WTC11 (cell line): ENCODE results near the gene C19orf47. TPM values are rescaled to one million over a fixed set of nuclear protein-coding genes. Genes with fewer than 3 reads are reported as not detected.

ENCODE experiments used
- ATAC-seq: fragments of 200-7000 bp; cut with Tn5 transposase; 2 replicates; pipeline ENCODE4 v1.10.0; 2021; ENCODE audit warnings: mild to moderate bottlenecking, moderate library complexity
- CTCF ChIA-PET: fragments of 300-600 bp; sonication (Branson Sonifier 250); formaldehyde crosslinking; loops from one replicate; lab custom pipeline; 2021; ENCODE audit warnings: antibody characterized with exemption; lab: Charles Lee
- POLR2A ChIA-PET: fragments of 350-600 bp; sonication (Branson Sonifier 250); formaldehyde crosslinking; loops from one replicate; lab custom pipeline; 2021; ENCODE audit warnings: antibody characterized with exemption; lab: Charles Lee
- DNase-seq: peaks from one replicate; pipeline ENCODE4 v3.0.0; 2021; ENCODE audit warnings: low spot score
- H3K27ac Mint-ChIP-seq: 2 replicates; pipeline ENCODE4 v1.8.0; 2021; ENCODE audit warnings: mixed read lengths
- H3K27me3 Mint-ChIP-seq: 2 replicates; pipeline ENCODE4 v1.8.0; 2021; ENCODE audit warnings: low read depth, mild to moderate bottlenecking, moderate library complexity, mixed read lengths
- H3K36me3 Mint-ChIP-seq: 2 replicates; pipeline ENCODE4 v1.8.0; 2021; ENCODE audit warnings: mixed read lengths
- H3K4me1 Mint-ChIP-seq: 2 replicates; pipeline ENCODE4 v1.8.0; 2022; ENCODE audit warnings: mixed read lengths
- H3K4me3 Mint-ChIP-seq: 2 replicates; pipeline ENCODE4 v1.8.0; 2021; ENCODE audit warnings: mild to moderate bottlenecking, moderate library complexity, mixed read lengths
- H3K9me3 Mint-ChIP-seq: 2 replicates; pipeline ENCODE4 v1.8.0; 2021; ENCODE audit warnings: mixed read lengths
- ATF1 ChIP-seq: sonication (generic); formaldehyde crosslinking; IDR thresholded peaks from 2 replicates; pipeline ENCODE4 v1.8.1; 2023; ENCODE audit warnings: mild to moderate bottlenecking, moderate library complexity, missing genetic modification reagents
- FOXK1 ChIP-seq: sonication (generic); formaldehyde crosslinking; IDR thresholded peaks from 2 replicates; pipeline ENCODE4 v1.8.0; 2022; ENCODE audit warnings: mild to moderate bottlenecking, moderate library complexity, missing genetic modification reagents
- GABPB1 ChIP-seq: sonication (generic); formaldehyde crosslinking; IDR thresholded peaks from 2 replicates; pipeline ENCODE4 v1.8.1; 2023; ENCODE audit warnings: mild to moderate bottlenecking, missing genetic modification reagents
- SMAD3 ChIP-seq: sonication (generic); formaldehyde crosslinking; IDR thresholded peaks from 2 replicates; pipeline ENCODE4 v1.8.0; 2022; ENCODE audit warnings: missing genetic modification reagents, mild to moderate bottlenecking, borderline replicate concordance
- SOX15 ChIP-seq: fragments of 250-450 bp; sonication (Bioruptor Pico); IDR thresholded peaks from 2 replicates; pipeline ENCODE4 v1.9.0; 2021; ENCODE audit warnings: mild to moderate bottlenecking
- ZNF263 ChIP-seq: sonication (generic); formaldehyde crosslinking; IDR thresholded peaks from 2 replicates; pipeline ENCODE4 v1.8.1; 2022; ENCODE audit warnings: low read depth, mild to moderate bottlenecking, moderate library complexity, missing genetic modification reagents
- total RNA-seq: library from RNA; stranded (reverse); gene quantifications from 3 replicates; pipeline ENCODE4 v1.2.3, GENCODE V29; 2021
- TF ChIP-seq, protein P1 (sequence below): sonication (generic); formaldehyde crosslinking; IDR thresholded peaks from 2 replicates; pipeline ENCODE4 v1.8.1; 2022; ENCODE audit warnings: missing genetic modification reagents, borderline replicate concordance
- TF ChIP-seq, protein P2 (sequence below): sonication (generic); formaldehyde crosslinking; IDR thresholded peaks from 2 replicates; pipeline ENCODE4 v1.8.0; 2022; ENCODE audit warnings: missing genetic modification reagents
- TF ChIP-seq, protein P3 (sequence below): fragments of 250-450 bp; sonication (Bioruptor Pico); IDR thresholded peaks from 2 replicates; pipeline ENCODE4 v1.9.0; 2021; ENCODE audit warnings: mild to moderate bottlenecking
- TF ChIP-seq, protein P4 (sequence below): fragments of 250-450 bp; sonication (Bioruptor Pico); IDR thresholded peaks from 2 replicates; pipeline ENCODE4 v1.9.0; 2021; ENCODE audit warnings: mild to moderate bottlenecking, borderline replicate concordance
- TF ChIP-seq, protein P5 (sequence below): fragments of 250-450 bp; sonication (Bioruptor Pico); IDR thresholded peaks from 2 replicates; pipeline ENCODE4 v1.9.0; 2021; ENCODE audit warnings: moderate library complexity, mild to moderate bottlenecking, inconsistent platforms, borderline replicate concordance

Gene C19orf47
- total RNA-seq, 1 experiment from 2014 or later: 15.6 TPM

DNA sequence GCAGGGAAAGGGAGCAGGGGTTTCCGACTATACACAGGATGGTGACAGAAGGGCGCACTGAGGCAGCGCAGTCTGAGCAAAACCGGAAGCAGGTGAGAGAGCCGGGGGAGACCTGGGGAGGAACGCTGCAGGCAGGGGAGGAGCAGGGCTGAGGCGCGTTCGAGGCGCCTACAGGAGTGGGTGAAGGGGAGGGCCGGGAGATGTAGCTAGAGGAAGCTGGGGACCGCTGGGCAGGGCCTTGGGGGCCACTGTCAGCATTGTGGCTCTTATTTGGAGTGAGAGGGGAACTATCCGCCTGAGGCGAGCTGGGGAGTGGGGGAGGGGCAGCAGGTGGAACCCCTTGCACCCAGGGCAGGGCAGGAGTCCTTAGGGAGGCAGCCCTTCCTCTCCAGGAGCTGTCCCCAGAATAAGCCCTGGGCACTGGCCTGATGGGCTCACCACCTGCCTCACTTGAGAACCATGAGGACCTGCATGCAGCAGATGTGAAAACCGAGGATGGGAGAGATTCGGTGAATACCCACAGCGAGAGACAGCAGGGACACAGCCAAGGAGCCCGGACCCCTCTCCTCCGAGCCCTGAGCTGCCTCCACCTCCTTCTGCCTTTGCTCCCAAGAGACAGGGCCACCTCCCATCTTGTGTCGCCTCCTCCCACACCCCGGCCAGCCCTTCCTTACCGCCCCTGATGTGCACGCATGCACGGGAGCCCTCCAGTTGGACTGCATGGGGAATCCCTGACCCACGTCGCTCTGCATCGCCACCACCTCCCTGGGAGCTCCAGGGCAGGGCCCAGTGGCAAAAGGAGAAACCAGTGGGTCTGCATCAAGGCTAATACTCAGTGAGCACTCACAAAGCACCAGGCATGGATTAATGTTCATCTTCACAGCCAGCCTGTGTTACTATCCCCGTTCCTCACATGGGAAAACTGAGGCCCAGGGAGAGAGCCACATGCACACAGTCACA, 73.3 kb downstream of the C19orf47 start:
- Mint-ChIP-seq H3K4me1 (peaks cover 22% of the 10 kb centered on the region), H3K27me3 (no peaks in the 10 kb centered on the region), H3K9me3 (no peaks in the 10 kb centered on the region), H3K36me3 (no peaks in the 10 kb centered on the region), H3K4me3 (no peak overlapping the region), H3K27ac (peak overlapping the region; percentile 94)
- DNase-seq (no peak), ATAC-seq (no peak; the same call in none of the 2 replicates)
- CTCF ChIA-PET: interaction anchor here (0.6 to 1.7 kb wide), 6 partner anchors 8 to 189 kb away, joined by 3 to 5 read pairs (median 4); partner anchors contain the start of gene TTC9B
- TF ChIP-seq ATF1 (CRISPR knock-in tag): no peak
- TF ChIP-seq, protein P1, sequence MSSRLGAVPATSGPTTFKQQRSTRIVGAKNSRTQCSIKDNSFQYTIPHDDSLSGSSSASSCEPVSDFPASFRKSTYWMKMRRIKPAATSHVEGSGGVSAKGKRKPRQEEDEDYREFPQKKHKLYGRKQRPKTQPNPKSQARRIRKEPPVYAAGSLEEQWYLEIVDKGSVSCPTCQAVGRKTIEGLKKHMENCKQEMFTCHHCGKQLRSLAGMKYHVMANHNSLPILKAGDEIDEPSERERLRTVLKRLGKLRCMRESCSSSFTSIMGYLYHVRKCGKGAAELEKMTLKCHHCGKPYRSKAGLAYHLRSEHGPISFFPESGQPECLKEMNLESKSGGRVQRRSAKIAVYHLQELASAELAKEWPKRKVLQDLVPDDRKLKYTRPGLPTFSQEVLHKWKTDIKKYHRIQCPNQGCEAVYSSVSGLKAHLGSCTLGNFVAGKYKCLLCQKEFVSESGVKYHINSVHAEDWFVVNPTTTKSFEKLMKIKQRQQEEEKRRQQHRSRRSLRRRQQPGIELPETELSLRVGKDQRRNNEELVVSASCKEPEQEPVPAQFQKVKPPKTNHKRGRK (CRISPR knock-in tag): no peak
- POLR2A ChIA-PET: interaction anchor here (0.5 to 1.4 kb wide), 2 partner anchors 10 to 416 kb away, joined by 4 to 5 read pairs; no protein-coding TSS in a partner anchor

DNA sequence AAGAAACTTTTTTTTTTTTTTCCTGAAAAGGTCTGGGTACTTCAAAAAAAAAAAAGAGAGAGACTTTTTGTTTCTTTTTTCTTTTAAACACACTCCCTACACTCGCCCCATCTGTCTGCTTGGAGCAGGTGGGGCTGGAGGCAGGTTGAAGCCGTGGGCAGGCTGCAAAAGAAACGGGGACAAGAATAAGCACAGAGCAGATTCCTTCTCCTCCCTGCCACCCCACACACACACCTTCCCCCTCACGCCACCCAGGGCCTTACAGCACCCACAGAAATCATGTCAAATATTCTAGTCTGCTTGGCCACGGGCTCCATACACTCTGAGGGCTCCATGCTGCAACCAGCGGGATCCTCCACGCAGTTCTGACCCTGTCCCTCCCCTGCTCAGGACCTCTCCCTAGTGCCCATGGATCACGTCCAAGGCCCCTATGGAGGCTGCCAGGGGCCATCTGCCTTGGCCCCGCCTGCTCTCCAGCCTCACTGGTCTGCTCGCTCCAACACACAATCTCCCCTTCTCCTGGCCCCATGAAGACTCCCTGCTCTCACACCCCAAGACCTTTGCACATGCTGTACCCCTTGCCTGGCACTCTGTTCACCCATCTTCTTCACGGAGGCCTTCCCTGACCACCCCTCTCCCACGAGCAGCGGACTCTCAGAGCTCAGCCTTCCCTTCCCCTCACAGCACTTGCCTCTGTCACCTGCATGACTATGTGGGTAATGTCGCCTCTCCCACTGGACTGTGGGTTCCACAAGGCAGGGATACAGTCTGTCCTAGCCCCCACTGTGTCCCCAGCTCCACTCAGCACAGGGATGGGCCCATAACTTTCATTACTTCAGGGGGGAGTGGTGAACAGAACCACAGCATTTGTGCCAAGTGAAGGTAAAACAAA, 74.5 kb downstream of the C19orf47 start:
- H3K36me3 Mint-ChIP-seq: no peaks in the 10 kb centered on the region
- ATAC-seq: no peak
- peaks cover 26% of the 10 kb centered on the region for H3K4me1 Mint-ChIP-seq

More for the DNA sequence above, 74.5 kb downstream of the C19orf47 start:
- peak overlapping the region; percentile 50 for H3K27ac Mint-ChIP-seq
- TF ChIP-seq GABPB1 (CRISPR knock-in tag) (no peak), FOXK1 (CRISPR knock-in tag) (no peak), SMAD3 (no peak), ZNF263 (CRISPR knock-in tag) (no peak), SOX15 (CRISPR knock-in tag) (no peak)
- TF ChIP-seq, protein P2, sequence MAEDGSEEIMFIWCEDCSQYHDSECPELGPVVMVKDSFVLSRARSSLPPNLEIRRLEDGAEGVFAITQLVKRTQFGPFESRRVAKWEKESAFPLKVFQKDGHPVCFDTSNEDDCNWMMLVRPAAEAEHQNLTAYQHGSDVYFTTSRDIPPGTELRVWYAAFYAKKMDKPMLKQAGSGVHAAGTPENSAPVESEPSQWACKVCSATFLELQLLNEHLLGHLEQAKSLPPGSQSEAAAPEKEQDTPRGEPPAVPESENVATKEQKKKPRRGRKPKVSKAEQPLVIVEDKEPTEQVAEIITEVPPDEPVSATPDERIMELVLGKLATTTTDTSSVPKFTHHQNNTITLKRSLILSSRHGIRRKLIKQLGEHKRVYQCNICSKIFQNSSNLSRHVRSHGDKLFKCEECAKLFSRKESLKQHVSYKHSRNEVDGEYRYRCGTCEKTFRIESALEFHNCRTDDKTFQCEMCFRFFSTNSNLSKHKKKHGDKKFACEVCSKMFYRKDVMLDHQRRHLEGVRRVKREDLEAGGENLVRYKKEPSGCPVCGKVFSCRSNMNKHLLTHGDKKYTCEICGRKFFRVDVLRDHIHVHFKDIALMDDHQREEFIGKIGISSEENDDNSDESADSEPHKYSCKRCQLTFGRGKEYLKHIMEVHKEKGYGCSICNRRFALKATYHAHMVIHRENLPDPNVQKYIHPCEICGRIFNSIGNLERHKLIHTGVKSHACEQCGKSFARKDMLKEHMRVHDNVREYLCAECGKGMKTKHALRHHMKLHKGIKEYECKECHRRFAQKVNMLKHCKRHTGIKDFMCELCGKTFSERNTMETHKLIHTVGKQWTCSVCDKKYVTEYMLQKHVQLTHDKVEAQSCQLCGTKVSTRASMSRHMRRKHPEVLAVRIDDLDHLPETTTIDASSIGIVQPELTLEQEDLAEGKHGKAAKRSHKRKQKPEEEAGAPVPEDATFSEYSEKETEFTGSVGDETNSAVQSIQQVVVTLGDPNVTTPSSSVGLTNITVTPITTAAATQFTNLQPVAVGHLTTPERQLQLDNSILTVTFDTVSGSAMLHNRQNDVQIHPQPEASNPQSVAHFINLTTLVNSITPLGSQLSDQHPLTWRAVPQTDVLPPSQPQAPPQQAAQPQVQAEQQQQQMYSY (CRISPR knock-in tag): no peak
- TF ChIP-seq, protein P3, sequence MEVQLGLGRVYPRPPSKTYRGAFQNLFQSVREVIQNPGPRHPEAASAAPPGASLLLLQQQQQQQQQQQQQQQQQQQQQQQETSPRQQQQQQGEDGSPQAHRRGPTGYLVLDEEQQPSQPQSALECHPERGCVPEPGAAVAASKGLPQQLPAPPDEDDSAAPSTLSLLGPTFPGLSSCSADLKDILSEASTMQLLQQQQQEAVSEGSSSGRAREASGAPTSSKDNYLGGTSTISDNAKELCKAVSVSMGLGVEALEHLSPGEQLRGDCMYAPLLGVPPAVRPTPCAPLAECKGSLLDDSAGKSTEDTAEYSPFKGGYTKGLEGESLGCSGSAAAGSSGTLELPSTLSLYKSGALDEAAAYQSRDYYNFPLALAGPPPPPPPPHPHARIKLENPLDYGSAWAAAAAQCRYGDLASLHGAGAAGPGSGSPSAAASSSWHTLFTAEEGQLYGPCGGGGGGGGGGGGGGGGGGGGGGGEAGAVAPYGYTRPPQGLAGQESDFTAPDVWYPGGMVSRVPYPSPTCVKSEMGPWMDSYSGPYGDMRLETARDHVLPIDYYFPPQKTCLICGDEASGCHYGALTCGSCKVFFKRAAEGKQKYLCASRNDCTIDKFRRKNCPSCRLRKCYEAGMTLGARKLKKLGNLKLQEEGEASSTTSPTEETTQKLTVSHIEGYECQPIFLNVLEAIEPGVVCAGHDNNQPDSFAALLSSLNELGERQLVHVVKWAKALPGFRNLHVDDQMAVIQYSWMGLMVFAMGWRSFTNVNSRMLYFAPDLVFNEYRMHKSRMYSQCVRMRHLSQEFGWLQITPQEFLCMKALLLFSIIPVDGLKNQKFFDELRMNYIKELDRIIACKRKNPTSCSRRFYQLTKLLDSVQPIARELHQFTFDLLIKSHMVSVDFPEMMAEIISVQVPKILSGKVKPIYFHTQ: no peak
- TF ChIP-seq, protein P4, sequence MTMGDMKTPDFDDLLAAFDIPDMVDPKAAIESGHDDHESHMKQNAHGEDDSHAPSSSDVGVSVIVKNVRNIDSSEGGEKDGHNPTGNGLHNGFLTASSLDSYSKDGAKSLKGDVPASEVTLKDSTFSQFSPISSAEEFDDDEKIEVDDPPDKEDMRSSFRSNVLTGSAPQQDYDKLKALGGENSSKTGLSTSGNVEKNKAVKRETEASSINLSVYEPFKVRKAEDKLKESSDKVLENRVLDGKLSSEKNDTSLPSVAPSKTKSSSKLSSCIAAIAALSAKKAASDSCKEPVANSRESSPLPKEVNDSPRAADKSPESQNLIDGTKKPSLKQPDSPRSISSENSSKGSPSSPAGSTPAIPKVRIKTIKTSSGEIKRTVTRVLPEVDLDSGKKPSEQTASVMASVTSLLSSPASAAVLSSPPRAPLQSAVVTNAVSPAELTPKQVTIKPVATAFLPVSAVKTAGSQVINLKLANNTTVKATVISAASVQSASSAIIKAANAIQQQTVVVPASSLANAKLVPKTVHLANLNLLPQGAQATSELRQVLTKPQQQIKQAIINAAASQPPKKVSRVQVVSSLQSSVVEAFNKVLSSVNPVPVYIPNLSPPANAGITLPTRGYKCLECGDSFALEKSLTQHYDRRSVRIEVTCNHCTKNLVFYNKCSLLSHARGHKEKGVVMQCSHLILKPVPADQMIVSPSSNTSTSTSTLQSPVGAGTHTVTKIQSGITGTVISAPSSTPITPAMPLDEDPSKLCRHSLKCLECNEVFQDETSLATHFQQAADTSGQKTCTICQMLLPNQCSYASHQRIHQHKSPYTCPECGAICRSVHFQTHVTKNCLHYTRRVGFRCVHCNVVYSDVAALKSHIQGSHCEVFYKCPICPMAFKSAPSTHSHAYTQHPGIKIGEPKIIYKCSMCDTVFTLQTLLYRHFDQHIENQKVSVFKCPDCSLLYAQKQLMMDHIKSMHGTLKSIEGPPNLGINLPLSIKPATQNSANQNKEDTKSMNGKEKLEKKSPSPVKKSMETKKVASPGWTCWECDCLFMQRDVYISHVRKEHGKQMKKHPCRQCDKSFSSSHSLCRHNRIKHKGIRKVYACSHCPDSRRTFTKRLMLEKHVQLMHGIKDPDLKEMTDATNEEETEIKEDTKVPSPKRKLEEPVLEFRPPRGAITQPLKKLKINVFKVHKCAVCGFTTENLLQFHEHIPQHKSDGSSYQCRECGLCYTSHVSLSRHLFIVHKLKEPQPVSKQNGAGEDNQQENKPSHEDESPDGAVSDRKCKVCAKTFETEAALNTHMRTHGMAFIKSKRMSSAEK (CRISPR knock-in tag): no peak
- TF ChIP-seq, protein P5, sequence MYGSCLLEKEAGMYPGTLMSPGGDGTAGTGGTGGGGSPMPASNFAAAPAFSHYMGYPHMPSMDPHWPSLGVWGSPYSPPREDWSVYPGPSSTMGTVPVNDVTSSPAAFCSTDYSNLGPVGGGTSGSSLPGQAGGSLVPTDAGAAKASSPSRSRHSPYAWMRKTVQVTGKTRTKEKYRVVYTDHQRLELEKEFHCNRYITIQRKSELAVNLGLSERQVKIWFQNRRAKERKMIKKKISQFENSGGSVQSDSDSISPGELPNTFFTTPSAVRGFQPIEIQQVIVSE: no peak
- ChIA-PET CTCF (interaction anchor here (0.6 to 1.5 kb wide), 4 partner anchors 32 to 108 kb away, joined by 3 to 4 read pairs (median 3); partner anchors contain the start of gene TTC9B), POLR2A (interaction anchor here (1.4 kb wide), 1 partner anchor 11 kb away, joined by 5 read pairs; no protein-coding TSS in a partner anchor)
- H3K4me3 Mint-ChIP-seq: no peak overlapping the region
- DNase-seq: no peak
- H3K27me3 Mint-ChIP-seq: no peaks in the 10 kb centered on the region
- no peaks in the 10 kb centered on the region for H3K9me3 Mint-ChIP-seq
